HG02571 (cell line): ENCODE measurements around the gene ACP3.
"Not testable (repeated sequence)": the region's sequence is repeated elsewhere in the genome, so short reads cannot be mapped to it uniquely, and the experiment has no call there.

Experiments
- ATAC-seq: cut with Tn5 transposase; IDR thresholded peaks from one replicate; pipeline ENCODE4 v1.9.1; 2021; ENCODE audit warnings: mild to moderate bottlenecking, moderate library complexity; ENCODE audit not compliant: unreplicated experiment

Gene ACP3

DNA sequence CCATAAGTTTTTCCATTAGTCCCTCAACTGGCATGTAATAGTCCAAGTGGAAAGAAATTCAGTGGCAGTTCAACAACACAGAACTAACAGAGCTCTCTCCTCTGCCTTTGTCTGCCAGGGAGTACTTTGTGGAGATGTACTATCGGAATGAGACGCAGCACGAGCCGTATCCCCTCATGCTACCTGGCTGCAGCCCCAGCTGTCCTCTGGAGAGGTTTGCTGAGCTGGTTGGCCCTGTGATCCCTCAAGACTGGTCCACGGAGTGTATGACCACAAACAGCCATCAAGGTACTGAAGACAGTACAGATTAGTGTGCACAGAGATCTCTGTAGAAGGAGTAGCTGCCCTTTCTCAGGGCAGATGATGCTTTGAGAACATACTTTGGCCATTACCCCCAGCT, 39.4 kb downstream of the ACP3 start:
- ATAC-seq = no peak

DNA sequence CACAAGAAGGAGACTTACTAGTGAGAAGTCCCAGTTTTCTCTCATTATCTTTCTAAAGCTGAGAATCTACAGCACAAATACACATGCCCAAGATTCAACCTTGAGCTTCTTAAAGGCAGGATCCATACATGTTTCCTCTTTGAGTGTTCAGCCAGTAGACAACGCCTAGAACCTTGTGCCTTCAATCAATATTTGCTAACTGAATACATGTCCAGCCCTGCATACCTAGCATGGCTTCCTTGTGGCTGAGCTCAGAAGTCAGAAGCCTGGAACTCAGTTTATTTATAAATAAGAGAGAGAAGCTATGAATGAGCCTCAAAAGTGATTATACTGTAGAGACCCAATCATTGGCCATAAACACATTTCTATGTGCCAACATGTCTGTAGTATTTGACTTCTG, 43.5 kb downstream of the ACP3 start:
- ATAC-seq = no peak

DNA sequence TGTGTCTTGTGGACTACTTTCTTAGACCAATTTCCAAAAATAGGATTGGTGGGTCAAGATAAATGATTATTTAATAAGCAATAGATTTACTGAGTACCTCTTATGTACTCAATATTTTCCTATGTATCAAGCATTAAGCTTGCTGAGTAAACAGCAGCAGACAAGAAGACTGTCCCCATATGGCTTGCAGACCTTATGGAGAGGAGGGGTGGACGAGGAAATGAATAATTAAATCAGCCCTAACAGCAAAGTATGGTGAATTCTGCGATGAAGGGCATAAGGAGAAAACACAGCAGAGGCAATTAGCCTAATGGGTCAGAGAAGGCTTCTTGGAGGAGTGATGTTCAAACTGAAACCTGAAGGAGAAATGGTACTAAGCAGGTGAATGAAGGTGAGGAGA, 45.1 kb downstream of the ACP3 start:
- no peak for ATAC-seq

DNA sequence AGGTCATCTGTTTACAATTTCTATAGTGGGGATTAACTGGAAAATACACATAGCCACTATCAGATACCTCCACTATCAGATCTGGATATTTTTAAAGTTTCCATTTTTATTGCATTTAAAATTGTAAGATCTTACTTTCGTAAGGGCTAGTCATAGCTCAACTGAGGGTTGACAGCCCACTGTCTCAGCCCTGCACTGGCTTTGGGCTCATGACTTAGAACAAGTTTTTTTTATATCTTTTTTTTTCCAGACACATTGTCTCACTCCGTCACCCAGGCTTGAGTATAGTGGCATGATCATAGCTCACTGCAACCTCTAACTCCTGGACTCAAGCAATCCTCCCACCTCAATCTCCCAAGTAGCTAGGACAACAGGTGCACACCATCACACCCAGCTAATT, 51.3 kb downstream of the ACP3 start:
- no peak for ATAC-seq

DNA sequence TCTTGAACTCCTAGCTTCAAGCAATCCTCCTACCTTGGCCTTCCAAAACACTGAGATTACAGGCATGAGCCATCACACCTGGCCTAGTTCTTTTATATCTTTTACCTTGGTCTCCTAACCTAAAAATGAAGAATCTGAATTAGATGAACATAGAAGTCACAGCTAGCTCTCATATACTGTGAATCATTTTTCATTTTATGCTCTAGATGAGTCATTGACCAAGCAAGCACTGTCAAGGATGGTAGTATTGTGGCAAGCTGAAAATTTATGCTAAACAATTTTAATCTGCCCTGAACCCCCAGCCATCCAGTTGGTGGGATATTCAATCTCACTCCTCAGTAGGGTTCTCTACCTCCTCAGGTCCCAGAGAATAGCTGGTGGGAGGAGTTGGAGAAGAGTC, 51.8 kb downstream of the ACP3 start:
- no peak for ATAC-seq

DNA sequence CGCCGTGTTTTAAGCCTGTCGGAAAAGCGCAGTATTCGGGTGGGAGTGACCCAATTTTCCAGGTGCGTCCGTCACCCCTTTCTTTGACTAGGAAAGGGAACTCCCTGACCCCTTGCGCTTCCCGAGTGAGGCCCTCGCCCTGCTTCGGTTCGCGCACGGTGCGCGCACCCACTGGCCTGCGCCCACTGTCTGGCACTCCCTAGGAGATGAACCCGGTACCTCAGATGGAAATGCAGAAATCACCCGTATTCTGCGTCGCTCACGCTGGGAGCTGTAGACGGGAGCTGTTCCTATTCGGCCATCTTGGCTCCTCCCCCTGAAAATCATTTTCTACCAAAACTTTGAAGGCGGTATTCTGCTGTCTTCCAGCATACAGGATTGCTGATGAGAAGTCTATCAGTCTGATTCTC, 59.7 kb downstream of the ACP3 start:
- not testable (repeated sequence) for ATAC-seq

DNA sequence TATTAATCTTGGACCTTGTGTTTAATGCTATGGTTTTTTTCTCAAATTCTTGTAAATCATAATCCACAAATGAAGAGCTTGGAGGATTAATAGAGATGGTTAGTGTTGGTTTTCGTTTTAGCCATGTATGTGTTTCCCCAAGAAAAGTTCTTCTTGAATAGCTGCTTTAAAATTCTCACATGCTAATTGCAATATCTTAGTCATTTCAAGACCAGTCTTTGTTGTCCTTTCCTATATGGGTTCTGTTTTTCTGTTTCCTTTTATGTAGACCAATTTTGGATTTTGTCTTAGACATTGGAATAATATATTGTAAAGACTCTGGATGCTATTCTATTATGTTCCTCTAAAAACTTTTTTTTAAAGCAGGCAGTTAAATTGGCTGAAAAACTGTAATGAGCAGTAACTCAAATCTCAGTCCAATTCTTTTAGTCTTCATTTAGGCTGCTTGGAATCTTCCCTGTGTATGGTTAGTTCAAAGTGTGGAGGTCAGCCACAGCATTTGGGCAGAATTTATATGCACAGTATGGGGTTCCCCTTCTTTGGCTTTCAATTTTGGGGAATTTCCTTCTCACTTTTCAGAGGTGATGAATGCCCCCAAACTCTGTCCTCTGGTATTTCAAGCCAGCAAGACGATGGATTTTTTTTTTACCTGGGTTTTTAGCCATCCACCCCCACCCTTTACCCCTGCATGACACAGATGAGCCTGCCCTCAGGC, 61.0 kb downstream of the ACP3 start:
- ATAC-seq = no peak

DNA sequence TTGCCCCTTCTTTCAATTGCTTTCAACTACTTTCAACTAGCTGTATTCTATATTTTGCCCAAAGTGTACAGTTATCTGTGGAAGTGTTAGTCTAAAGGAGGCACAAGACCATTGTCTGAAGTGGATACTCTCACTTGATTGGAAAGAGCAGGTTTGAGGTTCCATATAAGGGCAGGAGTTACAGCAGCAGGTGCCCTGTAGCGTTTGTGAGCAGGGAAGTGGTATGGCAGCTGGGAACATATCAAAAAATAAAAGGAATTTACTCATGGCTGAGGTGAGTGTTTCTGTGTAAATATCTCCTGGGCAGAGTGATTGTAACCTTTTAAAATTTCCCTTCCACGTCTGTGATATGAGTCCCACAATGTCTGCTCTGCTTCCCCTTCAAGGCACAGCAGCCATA, 61.6 kb downstream of the ACP3 start:
- no peak for ATAC-seq

DNA sequence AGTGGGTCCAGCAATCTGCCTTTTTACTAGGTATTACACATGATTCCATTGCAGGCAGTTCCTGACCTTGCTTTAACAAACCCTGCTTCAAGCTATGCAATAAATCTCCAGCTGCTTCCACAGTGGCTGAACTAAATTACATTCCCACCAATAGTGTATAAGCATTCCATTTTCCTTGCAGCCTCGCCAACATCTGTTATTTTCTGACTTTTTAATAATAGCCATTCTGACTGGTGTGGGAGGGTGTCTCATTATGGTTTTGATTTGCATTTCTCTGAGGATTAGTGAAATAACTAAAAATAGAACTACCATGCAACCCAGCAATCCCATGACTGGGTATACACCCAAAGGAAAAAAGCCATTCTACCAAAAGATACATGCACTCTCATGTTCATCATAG, 63.7 kb downstream of the ACP3 start:
- no peak for ATAC-seq

DNA sequence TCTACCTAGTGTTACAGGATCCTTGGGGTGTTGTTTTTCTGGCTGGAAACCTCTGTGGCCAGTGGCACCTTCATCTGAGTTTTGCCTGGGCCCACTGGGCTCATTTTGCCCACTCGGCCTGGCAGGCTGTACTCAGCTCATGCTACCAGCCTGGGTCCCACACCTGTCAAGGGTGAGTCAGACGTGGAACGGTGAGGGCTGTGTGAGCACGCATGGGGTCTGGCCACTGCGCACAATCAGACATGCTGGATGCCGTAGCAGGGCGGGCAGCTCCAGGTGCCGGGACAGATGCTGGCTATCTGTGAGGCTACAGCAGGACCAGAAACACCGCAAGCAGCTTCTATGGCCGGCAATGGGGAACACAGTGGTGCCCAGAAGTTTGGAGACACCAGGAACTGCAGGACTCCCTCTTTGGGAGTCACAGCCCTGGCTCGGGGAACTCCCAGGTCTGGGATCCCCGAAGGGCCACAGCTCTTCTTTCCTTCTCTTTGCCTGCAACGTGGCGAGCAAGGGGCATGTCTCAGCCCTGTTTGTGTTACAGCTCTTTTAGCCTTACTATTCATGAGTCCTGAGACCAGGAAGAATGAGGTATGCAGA, 64.2 kb downstream of the ACP3 start:
- no peak for ATAC-seq

DNA sequence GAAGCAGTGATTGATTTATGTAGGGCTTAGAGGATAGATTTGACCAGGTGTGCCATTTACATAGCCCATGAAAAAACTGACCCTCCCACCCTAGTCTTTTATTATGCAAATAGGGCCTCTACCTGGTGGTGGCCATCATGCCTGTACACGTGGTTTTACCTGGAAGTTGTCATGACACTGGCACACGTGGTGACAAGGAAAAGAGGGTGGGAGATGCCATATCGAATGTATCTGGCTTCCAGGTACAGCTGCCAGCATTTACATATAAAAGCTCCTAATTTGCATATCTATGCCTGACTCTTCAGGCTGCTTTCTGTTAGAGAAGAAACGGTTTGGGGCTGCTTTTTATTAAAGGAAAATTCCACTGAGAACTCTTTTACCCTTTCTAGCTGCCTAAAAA, 65.1 kb downstream of the ACP3 start:
- ATAC-seq = no peak

DNA sequence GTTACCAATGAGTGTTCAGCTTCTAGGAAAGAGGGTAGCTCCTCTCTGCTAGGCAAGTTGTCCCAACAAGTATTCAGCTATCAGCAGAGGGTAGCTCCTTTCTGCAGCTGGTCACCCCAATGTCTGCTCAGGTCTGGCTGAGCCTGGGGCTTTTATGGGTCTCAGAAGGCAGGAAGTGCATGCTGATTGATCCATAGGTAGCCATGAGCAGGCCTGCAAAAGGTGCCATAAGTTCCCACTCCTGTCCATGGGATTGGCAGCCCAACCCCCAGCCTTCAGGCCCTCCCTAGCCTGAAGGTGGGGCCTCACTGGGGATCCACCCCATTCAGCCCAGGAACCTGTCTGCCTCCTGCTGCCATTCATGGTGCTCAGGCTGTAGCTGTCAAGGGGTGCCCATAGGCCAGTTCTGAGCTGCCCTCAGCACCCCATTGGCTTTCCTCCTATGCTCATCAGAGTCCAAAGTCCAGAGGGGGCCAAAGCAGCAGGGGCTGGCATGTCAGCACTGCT, 65.5 kb downstream of the ACP3 start:
- ATAC-seq = no peak

DNA sequence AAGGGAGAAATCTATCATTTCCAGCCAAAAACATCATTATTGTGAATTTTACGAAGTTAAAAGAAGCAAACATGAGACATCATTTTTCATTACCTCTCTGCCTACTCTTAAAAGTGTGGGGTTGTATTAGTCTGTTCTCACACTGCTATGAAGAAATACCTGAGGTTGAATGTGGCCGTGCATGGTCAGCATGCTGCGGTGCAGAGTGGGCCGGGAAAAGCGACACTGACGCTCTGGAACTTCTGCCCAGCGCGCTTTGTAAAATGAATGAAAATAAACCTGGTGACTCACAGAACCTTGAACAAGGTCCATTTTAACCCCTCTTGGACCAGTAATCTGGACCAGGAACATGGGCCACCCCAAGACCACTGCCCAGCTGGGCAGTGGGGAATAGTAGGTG, 69.1 kb downstream of the ACP3 start:
- ATAC-seq = no peak

DNA sequence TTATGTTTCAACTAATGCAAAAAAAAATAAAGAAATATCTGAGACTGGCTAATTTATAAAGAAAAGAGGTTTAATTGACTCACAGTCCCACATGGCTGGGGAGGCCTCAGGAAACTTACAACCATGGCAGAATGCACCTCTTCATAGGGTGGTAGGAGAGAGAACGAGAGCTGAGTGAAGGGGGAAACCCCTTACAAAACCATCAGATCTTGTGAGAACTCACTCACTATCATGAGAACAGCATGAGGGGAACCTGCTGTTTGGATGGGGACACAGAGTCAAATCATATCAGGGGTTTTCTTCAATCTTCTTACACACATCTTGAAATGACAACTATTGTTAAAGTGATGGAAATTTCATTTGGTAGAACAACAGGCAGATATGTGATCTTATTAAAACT, 75.5 kb downstream of the ACP3 start:
- ATAC-seq = not testable (repeated sequence)

DNA sequence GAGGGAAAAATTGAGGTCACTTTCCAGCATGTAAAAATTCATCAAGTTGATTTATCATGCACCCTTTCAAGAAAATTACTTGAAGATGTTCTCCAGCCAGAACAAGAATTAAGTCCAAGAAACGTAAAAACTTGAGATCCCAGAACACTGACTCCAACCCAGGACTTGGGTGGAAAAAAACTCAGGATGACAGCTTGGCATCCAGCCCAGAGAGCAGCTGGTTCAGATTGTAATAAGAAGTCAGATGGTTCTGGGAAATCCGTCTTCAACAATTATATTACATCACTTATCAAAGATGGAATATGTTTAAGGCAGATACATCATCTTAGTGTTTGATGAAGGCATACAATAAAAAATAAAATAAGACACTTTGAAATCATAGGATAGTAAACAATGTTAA, 77.1 kb downstream of the ACP3 start:
- ATAC-seq = no peak

DNA sequence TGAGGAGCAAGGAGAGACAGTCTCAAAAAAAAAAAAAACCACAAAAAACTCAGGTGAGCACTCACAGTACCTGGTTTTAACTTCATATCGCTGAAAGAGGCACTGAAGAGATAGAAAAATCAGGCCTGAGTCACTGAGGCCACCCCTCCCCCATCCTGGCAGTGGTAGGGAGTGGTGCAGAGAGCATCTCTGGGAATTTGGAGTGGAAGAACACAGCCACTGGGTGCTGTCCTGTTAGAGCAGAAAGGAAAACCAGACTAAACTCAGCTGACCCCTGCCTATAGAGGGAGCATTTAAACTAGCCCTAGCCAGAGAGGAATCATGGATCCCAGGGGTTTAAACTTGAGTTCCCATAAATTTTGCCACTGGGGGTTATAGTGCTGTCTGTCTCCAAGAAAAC, 77.9 kb downstream of the ACP3 start:
- ATAC-seq = no peak

DNA sequence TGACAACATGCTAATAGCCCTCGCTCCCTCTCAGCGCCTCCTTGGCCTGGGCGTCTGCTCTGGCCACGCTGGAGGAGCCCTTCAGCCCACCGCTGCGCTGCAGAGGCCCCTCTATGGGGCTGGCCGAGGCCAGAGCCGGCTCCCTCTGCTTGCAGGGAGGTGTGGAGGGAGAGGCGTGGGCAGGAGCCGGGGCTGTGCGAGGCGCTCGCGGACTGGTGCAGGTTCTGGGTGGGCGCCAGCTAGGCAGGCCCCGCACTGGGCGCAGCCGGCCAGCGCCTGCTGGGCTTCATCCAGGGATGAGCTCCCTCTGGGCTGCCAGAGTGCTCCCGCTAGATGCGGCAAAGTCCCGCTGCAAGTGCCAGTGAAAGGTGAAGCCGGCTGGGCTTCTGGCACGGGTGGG, 79.0 kb downstream of the ACP3 start:
- no peak for ATAC-seq

DNA sequence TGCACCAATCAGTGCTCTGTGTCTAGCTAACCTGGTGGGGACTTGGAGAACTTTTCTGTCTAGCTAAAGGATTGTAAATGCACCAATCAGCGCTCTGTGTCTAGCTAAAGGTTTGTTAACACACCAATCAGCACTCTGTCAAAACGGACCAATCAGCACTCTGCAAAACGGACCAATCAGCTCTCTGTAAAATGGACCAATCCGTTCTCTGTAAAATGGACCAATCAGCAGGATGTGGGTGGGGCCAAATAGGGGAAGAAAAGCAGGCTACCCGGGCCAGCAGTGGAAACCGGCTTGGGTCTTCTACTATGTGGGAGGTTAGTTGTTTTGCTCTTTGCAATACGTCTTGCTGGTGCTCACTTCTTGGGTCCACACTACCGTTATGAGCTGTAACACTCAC, 79.6 kb downstream of the ACP3 start:
- not testable (repeated sequence) for ATAC-seq

DNA sequence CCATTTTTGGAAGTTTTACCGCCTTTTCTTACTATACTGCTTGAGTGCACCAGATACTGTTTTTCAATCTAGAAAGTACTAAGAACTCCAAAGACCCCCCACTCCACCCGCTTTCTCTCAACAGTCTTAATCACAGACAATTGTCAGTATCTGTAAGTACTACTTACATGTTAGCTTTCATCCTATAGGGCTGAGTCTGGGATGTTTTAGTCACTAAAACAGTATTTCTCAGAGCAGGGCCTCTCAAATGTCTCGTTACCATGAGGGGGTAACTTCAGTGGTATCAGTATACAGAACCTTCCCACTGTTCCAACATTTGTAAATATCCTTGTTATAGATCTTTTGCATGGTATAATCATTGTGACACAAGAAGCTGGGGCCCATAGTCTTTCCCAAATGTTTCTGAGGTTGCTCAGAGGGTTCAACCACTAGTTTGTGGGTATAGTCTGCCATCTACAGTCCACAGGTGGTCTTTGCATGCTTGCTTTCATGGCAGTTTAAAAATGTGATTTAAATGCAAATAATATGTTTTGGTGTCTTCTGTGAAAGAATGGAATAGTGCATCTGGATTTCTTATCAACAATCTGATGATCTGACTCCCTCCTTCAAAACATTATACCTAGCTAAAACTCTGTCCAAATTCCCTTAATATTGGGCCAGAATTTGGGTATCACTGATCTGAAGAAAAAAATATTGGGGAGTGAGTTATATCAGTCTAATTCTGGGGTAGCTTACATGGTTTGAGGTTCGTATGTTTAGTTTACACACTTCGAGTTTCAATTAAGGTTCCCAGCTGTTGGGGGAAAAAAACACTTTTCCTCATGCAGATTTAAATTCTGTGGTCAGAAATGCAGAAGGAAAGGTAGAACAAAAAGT, 82.1 kb downstream of the ACP3 start:
- ATAC-seq = peak; percentile 53

DNA sequence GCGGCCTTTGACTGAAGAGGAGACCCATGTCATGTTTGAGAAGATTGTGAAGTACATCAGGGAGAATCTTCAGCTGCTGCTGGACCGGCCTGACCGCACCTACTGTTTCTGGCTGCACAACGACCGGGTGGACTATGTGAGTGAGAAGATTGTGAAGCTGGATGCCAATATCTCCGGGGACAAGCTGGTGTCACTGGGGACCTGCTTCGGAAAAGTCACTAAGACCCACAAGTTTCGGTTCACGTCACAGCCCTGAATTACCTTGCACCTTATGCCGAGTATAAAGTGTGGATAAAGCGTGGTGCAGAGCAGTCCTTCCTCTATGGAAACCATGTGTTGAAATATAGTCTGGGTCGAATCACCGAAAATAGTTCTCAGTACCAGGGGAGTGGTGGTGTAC, 84.0 kb downstream of the ACP3 start:
- no peak for ATAC-seq

DNA sequence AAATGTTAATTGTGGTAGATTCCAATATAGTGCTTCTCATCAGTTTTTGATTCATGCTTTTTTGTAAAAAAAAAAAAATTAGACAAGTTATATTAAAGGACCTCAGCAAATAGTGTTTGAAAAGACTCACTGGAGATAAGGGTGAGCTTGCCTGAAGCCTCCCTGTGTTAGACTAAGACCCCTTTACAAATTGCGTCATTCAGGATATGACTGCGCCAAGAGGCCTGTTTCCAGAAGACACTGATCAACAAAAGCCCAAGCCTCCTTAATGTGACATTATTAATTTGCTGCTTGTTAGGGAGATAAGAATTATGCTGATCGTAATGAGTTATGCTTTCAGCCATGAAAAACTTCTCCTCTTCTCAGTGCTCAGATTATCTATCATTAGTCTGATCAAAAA, 87.1 kb downstream of the ACP3 start:
- ATAC-seq = no peak

DNA sequence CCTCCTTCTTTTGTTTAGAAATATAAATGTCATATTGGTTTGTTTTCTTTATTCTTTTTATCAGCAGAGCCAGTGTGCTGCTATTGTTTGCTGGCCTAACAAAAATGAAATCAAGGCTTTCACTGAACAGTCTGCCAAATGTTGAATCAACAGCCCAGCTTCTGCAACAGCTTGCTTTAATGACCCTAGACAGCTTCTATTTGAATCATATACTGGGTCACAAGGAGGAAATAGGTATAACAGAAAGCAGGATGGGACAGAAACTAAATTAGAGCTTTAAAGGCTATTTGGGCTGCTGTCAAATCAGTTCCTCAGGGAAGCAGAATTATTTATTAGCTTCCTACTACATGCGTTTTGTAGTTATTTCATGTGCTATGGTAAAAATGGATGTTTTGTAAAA, 88.0 kb downstream of the ACP3 start:
- no peak for ATAC-seq
